DND-41 (cell line): ENCODE data around the gene SPATA6.
"Not testable (repeated sequence)": the region's sequence is repeated elsewhere in the genome, so short reads cannot be mapped to it uniquely, and the experiment has no call there.

Experiments used
- ATAC-seq: fragments of 200-7000 bp; cut with Tn5 transposase; 3 replicates; pipeline ENCODE4 v1.9.1; 2021; ENCODE audit warnings: low read depth; ENCODE audit not compliant: insufficient read depth
- DNase-seq: peaks from one replicate; pipeline ENCODE4 v3.0.0-alpha.2; 2020
- H2AFZ ChIP-seq: 2 replicates; pipeline ENCODE4 v1.6.0; 2012; ENCODE audit warnings: low read depth, low read length
- H3K27ac ChIP-seq: 2 replicates; pipeline ENCODE4 v1.5.1; 2012; ENCODE audit warnings: low read length, inconsistent platforms
- H3K27me3 ChIP-seq: fragments of 200-600 bp; sonication (generic); 2 replicates; pipeline ENCODE4 v1.6.0; 2012; ENCODE audit warnings: low read length, mild to moderate bottlenecking, inconsistent platforms; ENCODE audit not compliant: insufficient read depth, poor library complexity
- H3K36me3 ChIP-seq: 2 replicates; pipeline ENCODE4 v1.5.1; 2012; ENCODE audit warnings: low read length, inconsistent platforms; ENCODE audit not compliant: insufficient read depth
- H3K4me1 ChIP-seq: 2 replicates; pipeline ENCODE4 v1.5.1; 2012; ENCODE audit warnings: mild to moderate bottlenecking, low read length; ENCODE audit not compliant: insufficient read depth
- H3K4me2 ChIP-seq: 2 replicates; pipeline ENCODE4 v1.6.0; 2012; ENCODE audit warnings: mild to moderate bottlenecking, moderate library complexity, low read length, inconsistent platforms; ENCODE audit not compliant: insufficient read depth
- H3K4me3 ChIP-seq, 2 experiments: fragments of 200-600 bp in 1 of 2; shearing (Covaris generic) in 1 of 2; 2 replicates each; pipeline ENCODE4 v1.5.1; 2012 to 2016; ENCODE audit warnings: inconsistent platforms in 2 of 2, low read length in 2 of 2, mild to moderate bottlenecking in 2 of 2, low read depth in 1 of 2, moderate library complexity in 1 of 2
- H3K79me2 ChIP-seq: 2 replicates; pipeline ENCODE4 v1.6.0; 2012; ENCODE audit warnings: low read length, inconsistent platforms; ENCODE audit not compliant: insufficient read depth
- H3K9ac ChIP-seq: 2 replicates; pipeline ENCODE4 v1.6.0; 2012; ENCODE audit warnings: low read depth, mild to moderate bottlenecking, inconsistent platforms, low read length, moderate library complexity
- H3K9me3 ChIP-seq: 2 replicates; pipeline ENCODE4 v1.5.1; 2012; ENCODE audit warnings: low read length, moderate library complexity, mild to moderate bottlenecking, inconsistent platforms; ENCODE audit not compliant: insufficient read depth, severe bottlenecking
- H4K20me1 ChIP-seq: 2 replicates; pipeline ENCODE4 v1.6.0; 2012; ENCODE audit warnings: low read length; ENCODE audit not compliant: insufficient read depth
- EZH2 ChIP-seq: IDR thresholded peaks from 3 replicates; pipeline ENCODE4 v1.6.1; 2012; ENCODE audit warnings: borderline replicate concordance, low read depth, mild to moderate bottlenecking, moderate library complexity, low read length, inconsistent platforms; ENCODE audit not compliant: severe bottlenecking
- TF ChIP-seq, protein P1 (sequence below): IDR thresholded peaks from 2 replicates; pipeline ENCODE4 v1.5.1; 2012; ENCODE audit warnings: borderline replicate concordance, low read length, moderate library complexity, mild to moderate bottlenecking; ENCODE audit not compliant: poor library complexity, severe bottlenecking; ENCODE audit errors: extremely low read depth

Gene SPATA6

GRCh38 chr1:48450505-48450904, 21.5 kb downstream of the SPATA6 start:
- ATAC-seq (no peak), DNase-seq (no peak)
- Histone ChIP-seq H3K27ac (no peak overlapping the region), H3K9me3 (no peaks in the 10 kb centered on the region), H3K36me3 (no peaks in the 10 kb centered on the region), H3K4me2 (no peak overlapping the region), H3K79me2 (no peaks in the 10 kb centered on the region), H2AFZ (no peak overlapping the region), H4K20me1 (no peaks in the 10 kb centered on the region), H3K9ac (no peak overlapping the region), H3K27me3 (no peaks in the 10 kb centered on the region), H3K4me3 (no peak overlapping the region), H3K4me1 (no peaks in the 10 kb centered on the region)
- TF ChIP-seq, protein P1, sequence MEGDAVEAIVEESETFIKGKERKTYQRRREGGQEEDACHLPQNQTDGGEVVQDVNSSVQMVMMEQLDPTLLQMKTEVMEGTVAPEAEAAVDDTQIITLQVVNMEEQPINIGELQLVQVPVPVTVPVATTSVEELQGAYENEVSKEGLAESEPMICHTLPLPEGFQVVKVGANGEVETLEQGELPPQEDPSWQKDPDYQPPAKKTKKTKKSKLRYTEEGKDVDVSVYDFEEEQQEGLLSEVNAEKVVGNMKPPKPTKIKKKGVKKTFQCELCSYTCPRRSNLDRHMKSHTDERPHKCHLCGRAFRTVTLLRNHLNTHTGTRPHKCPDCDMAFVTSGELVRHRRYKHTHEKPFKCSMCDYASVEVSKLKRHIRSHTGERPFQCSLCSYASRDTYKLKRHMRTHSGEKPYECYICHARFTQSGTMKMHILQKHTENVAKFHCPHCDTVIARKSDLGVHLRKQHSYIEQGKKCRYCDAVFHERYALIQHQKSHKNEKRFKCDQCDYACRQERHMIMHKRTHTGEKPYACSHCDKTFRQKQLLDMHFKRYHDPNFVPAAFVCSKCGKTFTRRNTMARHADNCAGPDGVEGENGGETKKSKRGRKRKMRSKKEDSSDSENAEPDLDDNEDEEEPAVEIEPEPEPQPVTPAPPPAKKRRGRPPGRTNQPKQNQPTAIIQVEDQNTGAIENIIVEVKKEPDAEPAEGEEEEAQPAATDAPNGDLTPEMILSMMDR = no peak
- no peak for TF ChIP-seq EZH2

DNA sequence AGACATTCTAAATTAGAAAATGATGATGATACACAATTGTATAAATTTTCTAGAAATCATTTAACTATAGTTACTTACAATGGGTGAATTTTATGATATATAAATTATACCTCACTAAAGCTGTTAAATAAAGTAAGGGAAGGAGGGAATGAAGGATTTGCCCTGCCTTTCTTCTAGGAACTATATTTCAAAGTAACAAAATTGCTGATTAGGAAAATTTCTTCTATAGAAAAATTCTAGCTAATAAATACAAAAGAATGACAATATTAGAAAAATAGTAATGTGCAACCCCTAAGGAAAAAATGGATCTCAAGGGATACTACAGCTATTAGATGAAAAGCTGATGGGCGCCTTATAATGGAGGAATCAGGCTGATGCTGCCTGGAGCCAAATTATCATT, 23.1 kb downstream of the SPATA6 start:
- no peaks in the 10 kb centered on the region for H3K79me2 ChIP-seq
- TF ChIP-seq, protein P1 = no peak
- no peak for TF ChIP-seq EZH2
- no peaks in the 10 kb centered on the region for H3K36me3 ChIP-seq
- H3K9me3 ChIP-seq = peaks cover 5% of the 10 kb centered on the region
- H3K27ac ChIP-seq = no peak overlapping the region
- ATAC-seq (no peak), DNase-seq (no peak)
- H3K4me2 ChIP-seq = no peak overlapping the region
- no peaks in the 10 kb centered on the region for H4K20me1 ChIP-seq
- H3K4me3 ChIP-seq = no peak overlapping the region
- no peaks in the 10 kb centered on the region for H3K27me3 ChIP-seq
- no peaks in the 10 kb centered on the region for H3K4me1 ChIP-seq
- no peak overlapping the region for H2AFZ ChIP-seq
- H3K9ac ChIP-seq = no peak overlapping the region

DNA sequence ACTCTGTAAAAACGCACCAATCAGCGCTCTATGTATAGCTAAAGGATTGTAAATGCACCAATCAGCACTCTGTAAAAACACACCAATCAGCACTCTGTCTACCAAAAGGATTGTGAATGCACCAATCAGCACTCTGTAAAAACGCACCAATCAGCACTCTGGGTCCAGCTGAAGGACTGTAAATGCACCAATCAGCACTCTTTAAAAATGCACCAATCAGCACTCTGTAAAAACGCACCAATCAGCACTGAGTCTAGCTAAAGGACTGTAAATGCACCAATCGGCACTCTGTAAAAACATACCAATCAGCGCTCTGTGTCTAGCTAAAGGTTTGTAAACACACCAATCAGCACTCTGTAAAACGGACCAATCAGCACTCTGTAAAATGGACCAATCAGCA, 27.8 kb downstream of the SPATA6 start:
- not testable (repeated sequence) for H3K36me3 ChIP-seq, H3K4me1 ChIP-seq, H3K79me2 ChIP-seq, ATAC-seq, H3K4me2 ChIP-seq, DNase-seq, H3K4me3 ChIP-seq, H3K9ac ChIP-seq, H4K20me1 ChIP-seq, H2AFZ ChIP-seq, H3K27ac ChIP-seq, H3K27me3 ChIP-seq
- H3K9me3 ChIP-seq = peaks cover 13% of the 10 kb centered on the region

GRCh38 chr1:48442864-48443619, 29.0 kb downstream of the SPATA6 start:
- no peak overlapping the region for H3K4me3 ChIP-seq
- H3K9ac ChIP-seq = no peak overlapping the region
- H3K79me2 ChIP-seq = no peaks in the 10 kb centered on the region
- no peak overlapping the region for H3K4me2 ChIP-seq
- no peaks in the 10 kb centered on the region for H3K36me3 ChIP-seq
- H3K27me3 ChIP-seq = no peaks in the 10 kb centered on the region
- H2AFZ ChIP-seq = no peak overlapping the region
- H4K20me1 ChIP-seq = no peaks in the 10 kb centered on the region
- no peaks in the 10 kb centered on the region for H3K4me1 ChIP-seq
- no peak for TF ChIP-seq EZH2
- TF ChIP-seq, protein P1 = no peak
- ATAC-seq (no peak), DNase-seq (no peak)
- no peak overlapping the region for H3K27ac ChIP-seq
- H3K9me3 ChIP-seq = peaks cover 13% of the 10 kb centered on the region

DNA sequence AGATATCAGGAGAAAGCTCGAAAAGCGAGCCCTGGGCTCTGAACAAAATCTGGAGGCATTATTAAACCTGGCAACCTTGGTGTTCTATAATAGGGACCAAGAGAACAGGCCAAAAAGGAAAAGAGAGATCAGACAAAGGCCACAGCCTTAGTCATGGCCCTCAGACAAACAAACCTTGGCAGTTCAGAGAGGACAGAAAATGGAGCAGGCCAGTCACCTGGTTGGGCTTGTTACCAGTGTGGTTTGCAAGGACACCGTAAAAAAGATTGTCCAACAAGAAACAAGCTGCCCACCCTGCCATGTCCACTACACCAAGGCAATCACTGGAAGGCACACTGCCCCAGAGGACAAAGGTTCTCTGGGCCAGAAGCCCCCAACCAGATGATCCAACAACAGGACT, 31.2 kb downstream of the SPATA6 start:
- H3K36me3 ChIP-seq, ATAC-seq, H3K4me2 ChIP-seq, H3K79me2 ChIP-seq, H2AFZ ChIP-seq, H3K27me3 ChIP-seq, H3K9ac ChIP-seq, H4K20me1 ChIP-seq, H3K27ac ChIP-seq, DNase-seq, H3K4me3 ChIP-seq, H3K4me1 ChIP-seq: not testable (repeated sequence)
- peaks cover 13% of the 10 kb centered on the region for H3K9me3 ChIP-seq
